Neural progenitor cell (in vitro differentiated cells): Measurements from ENCODE around the gene ZBTB9. TPM values are rescaled to one million over a fixed set of nuclear protein-coding genes. Genes with fewer than 3 reads are reported as not detected.

Source experiments
- DNase-seq: peaks from one replicate; pipeline ENCODE4 v3.0.0-alpha.2; 2016; ENCODE audit warnings: low spot score
- H2AFZ ChIP-seq: fragments of 200-600 bp; sonication (generic); replicated peaks from 2 replicates; pipeline ENCODE4 v1.6.1; 2016; ENCODE audit warnings: antibody characterized with exemption
- H3F3A ChIP-seq: fragments of 200-600 bp; sonication (generic); 2 replicates; pipeline ENCODE4 v1.6.1; 2016; ENCODE audit warnings: antibody characterized with exemption, low read depth
- H3K27ac ChIP-seq: fragments of 200-600 bp; sonication (generic); 2 replicates; pipeline ENCODE4 v1.5.1; 2016; ENCODE audit warnings: mild to moderate bottlenecking
- H3K27me3 ChIP-seq: fragments of 200-600 bp; sonication (generic); 2 replicates; pipeline ENCODE4 v1.6.1; 2016; ENCODE audit warnings: mild to moderate bottlenecking, moderate library complexity
- H3K36me3 ChIP-seq: fragments of 200-600 bp; sonication (generic); 2 replicates; pipeline ENCODE4 v1.5.1; 2016
- H3K4me1 ChIP-seq: fragments of 200-600 bp; sonication (generic); 2 replicates; pipeline ENCODE4 v1.6.1; 2016; ENCODE audit warnings: mixed run types
- H3K4me2 ChIP-seq: fragments of 200-600 bp; sonication (generic); 2 replicates; pipeline ENCODE4 v1.6.1; 2016
- H3K4me3 ChIP-seq: fragments of 200-600 bp; sonication (generic); 2 replicates; pipeline ENCODE4 v1.5.1; 2016
- H3K79me2 ChIP-seq: fragments of 200-600 bp; sonication (generic); 2 replicates; pipeline ENCODE4 v1.6.1; 2016; ENCODE audit warnings: low read depth
- H3K9ac ChIP-seq: fragments of 200-600 bp; sonication (generic); 2 replicates; pipeline ENCODE4 v1.6.1; 2016
- H3K9me3 ChIP-seq: fragments of 200-600 bp; sonication (generic); 2 replicates; pipeline ENCODE4 v1.5.1; 2016; ENCODE audit warnings: low read depth
- H4K20me1 ChIP-seq: fragments of 200-600 bp; sonication (generic); 2 replicates; pipeline ENCODE4 v1.6.1; 2016; ENCODE audit warnings: low read depth
- H3K27ac Mint-ChIP-seq: 3 replicates; pipeline ENCODE4 v1.8.0; 2021; ENCODE audit warnings: mixed read lengths
- H3K27me3 Mint-ChIP-seq: 2 replicates; pipeline ENCODE4 v1.8.0; 2022; ENCODE audit warnings: low read depth, mild to moderate bottlenecking, inconsistent platforms, moderate library complexity, mixed read lengths; ENCODE audit not compliant: insufficient read depth
- H3K36me3 Mint-ChIP-seq: 3 replicates; pipeline ENCODE4 v1.8.0; 2021; ENCODE audit warnings: mixed read lengths
- H3K4me1 Mint-ChIP-seq: 3 replicates; pipeline ENCODE4 v1.8.0; 2021; ENCODE audit warnings: mixed read lengths
- H3K4me3 Mint-ChIP-seq: 3 replicates; pipeline ENCODE4 v1.8.0; 2021; ENCODE audit warnings: mild to moderate bottlenecking, moderate library complexity, mixed read lengths
- H3K9me3 Mint-ChIP-seq: 3 replicates; pipeline ENCODE4 v1.8.0; 2020; ENCODE audit warnings: mixed read lengths
- EZH2 ChIP-seq: fragments of 200-600 bp; sonication (generic); IDR thresholded peaks from 2 replicates; pipeline ENCODE4 v1.6.1; 2017; ENCODE audit warnings: antibody characterized with exemption, mild to moderate bottlenecking, moderate library complexity
- EZH2phosphoT487 ChIP-seq: fragments of 200-600 bp; sonication (generic); IDR thresholded peaks from 2 replicates; pipeline ENCODE4 v1.6.1; 2017; ENCODE audit warnings: antibody characterized with exemption
- total RNA-seq: library from RNA; depleted of rRNA; stranded (reverse); fragments of >200 nt; gene quantifications from 2 replicates; pipeline ENCODE4 v1.2.3, GENCODE V29; 2015; ENCODE audit warnings: low replicate concordance
- TF ChIP-seq, protein P1 (sequence below): fragments of 200-600 bp; sonication (generic); IDR thresholded peaks from 2 replicates; pipeline ENCODE4 v1.5.1; 2017; ENCODE audit warnings: antibody characterized with exemption, mild to moderate bottlenecking

ZBTB9 gene
- total RNA-seq, 1 donor from 2014 or later: 10.2 TPM

DNA sequence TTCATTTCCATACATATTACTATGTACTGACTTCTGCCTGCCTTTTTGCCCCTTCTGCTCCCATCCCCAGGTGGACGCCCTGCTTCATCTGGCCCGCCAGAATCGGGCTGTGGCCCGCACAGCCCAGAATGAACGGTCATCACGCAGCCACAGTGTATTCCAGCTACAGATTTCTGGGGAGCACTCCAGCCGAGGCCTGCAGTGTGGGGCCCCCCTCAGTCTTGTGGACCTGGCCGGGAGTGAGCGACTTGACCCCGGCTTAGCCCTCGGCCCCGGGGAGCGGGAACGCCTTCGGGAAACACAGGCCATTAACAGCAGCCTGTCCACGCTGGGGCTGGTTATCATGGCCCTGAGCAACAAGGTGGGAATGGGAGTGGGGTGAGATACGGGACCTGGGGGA is 48.2 kb upstream of the ZBTB9 start:
- no peak overlapping the region for H3K4me2 ChIP-seq
- H3F3A ChIP-seq: peaks cover 35% of the 10 kb centered on the region
- Mint-ChIP-seq H3K36me3 (peaks cover 26% of the 10 kb centered on the region), H3K4me3 (no peak overlapping the region), H3K27ac (no peak overlapping the region), H3K27me3 (no peaks in the 10 kb centered on the region), H3K9me3 (no peaks in the 10 kb centered on the region), H3K4me1 (peaks cover 10% of the 10 kb centered on the region)
- no peak overlapping the region for H3K27ac ChIP-seq
- H3K9me3 ChIP-seq: no peaks in the 10 kb centered on the region
- no peak for DNase-seq
- no peak overlapping the region for H3K9ac ChIP-seq
- H4K20me1 ChIP-seq: no peaks in the 10 kb centered on the region
- H3K27me3 ChIP-seq: no peaks in the 10 kb centered on the region
- peaks cover 10% of the 10 kb centered on the region for H3K36me3 ChIP-seq
- no peak overlapping the region for H2AFZ ChIP-seq
- no peaks in the 10 kb centered on the region for H3K4me1 ChIP-seq
- no peak overlapping the region for H3K4me3 ChIP-seq
- peaks cover 19% of the 10 kb centered on the region for H3K79me2 ChIP-seq
- TF ChIP-seq, protein P1, sequence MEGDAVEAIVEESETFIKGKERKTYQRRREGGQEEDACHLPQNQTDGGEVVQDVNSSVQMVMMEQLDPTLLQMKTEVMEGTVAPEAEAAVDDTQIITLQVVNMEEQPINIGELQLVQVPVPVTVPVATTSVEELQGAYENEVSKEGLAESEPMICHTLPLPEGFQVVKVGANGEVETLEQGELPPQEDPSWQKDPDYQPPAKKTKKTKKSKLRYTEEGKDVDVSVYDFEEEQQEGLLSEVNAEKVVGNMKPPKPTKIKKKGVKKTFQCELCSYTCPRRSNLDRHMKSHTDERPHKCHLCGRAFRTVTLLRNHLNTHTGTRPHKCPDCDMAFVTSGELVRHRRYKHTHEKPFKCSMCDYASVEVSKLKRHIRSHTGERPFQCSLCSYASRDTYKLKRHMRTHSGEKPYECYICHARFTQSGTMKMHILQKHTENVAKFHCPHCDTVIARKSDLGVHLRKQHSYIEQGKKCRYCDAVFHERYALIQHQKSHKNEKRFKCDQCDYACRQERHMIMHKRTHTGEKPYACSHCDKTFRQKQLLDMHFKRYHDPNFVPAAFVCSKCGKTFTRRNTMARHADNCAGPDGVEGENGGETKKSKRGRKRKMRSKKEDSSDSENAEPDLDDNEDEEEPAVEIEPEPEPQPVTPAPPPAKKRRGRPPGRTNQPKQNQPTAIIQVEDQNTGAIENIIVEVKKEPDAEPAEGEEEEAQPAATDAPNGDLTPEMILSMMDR: no peak

GRCh38 chr6:33407132-33407718 is 47.2 kb upstream of the ZBTB9 start:
- H3K27ac ChIP-seq: no peak overlapping the region
- H3K9me3 ChIP-seq: no peaks in the 10 kb centered on the region
- H3K4me3 Mint-ChIP-seq: no peak overlapping the region
- peaks cover 6% of the 10 kb centered on the region for H3K27me3 Mint-ChIP-seq
- H3K4me2 ChIP-seq: no peak overlapping the region
- no peak for DNase-seq
- peaks cover 30% of the 10 kb centered on the region for H3K36me3 Mint-ChIP-seq
- peaks cover 4% of the 10 kb centered on the region for H3K4me1 ChIP-seq
- no peak overlapping the region for H3K4me3 ChIP-seq
- no peak overlapping the region for H3K9ac ChIP-seq
- H2AFZ ChIP-seq: no peak overlapping the region
- no peak for TF ChIP-seq EZH2phosphoT487
- TF ChIP-seq, protein P1: peak; percentile 19
- H3K79me2 ChIP-seq: peaks cover 19% of the 10 kb centered on the region
- H3K27me3 ChIP-seq: no peaks in the 10 kb centered on the region
- H3K4me1 Mint-ChIP-seq: peaks cover 15% of the 10 kb centered on the region
- no peaks in the 10 kb centered on the region for H4K20me1 ChIP-seq
- H3K9me3 Mint-ChIP-seq: no peaks in the 10 kb centered on the region
- H3F3A ChIP-seq: peaks cover 45% of the 10 kb centered on the region
- H3K27ac Mint-ChIP-seq: no peak overlapping the region
- peaks cover 10% of the 10 kb centered on the region for H3K36me3 ChIP-seq

DNA sequence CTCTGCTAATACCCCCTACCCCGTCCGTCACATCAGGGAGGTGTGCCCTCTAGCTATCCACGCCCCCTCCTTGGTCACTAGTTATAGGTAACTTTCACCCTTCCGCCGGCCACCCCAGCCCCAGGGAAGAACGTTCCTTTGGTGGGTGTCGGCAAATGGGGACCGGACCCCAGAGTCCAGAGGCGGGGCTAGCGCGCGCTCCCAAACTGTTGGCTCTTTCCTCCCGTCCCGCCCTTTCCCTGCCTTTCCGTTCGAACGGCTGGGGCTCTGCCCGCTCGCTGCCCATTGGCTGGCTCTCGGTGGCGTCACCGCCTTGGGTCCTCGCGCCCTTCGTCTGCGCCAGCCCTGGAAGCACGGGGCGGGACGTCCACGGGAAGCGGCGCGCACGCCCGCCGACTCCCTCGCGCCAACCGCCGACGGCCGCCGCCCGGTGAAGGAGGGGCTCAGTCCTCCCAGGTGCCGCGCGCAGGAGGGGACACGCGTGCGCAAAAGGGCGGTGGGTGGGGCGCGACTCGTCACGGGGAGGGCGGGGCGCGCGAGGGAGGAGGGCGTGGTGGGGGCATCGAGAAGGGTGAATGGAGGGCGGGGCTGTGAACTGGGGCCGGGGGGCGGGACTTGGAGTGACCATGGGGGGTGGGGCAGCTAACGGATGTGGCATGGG is 44.2 kb upstream of the ZBTB9 start:
- Histone ChIP-seq H3K36me3 (peaks cover 10% of the 10 kb centered on the region), H3K4me3 (peak overlapping the region; percentile 92), H3K4me1 (peaks cover 4% of the 10 kb centered on the region), H4K20me1 (peaks cover 21% of the 10 kb centered on the region), H3K9ac (no peak overlapping the region), H3F3A (peaks cover 67% of the 10 kb centered on the region), H3K4me2 (peak overlapping the region; percentile 82), H2AFZ (no peak overlapping the region), H3K27me3 (no peaks in the 10 kb centered on the region), H3K27ac (peak overlapping the region; percentile 83), H3K9me3 (no peaks in the 10 kb centered on the region), H3K79me2 (peaks cover 28% of the 10 kb centered on the region)
- peaks cover 31% of the 10 kb centered on the region for H3K36me3 Mint-ChIP-seq
- peak overlapping the region; percentile 92 for H3K27ac Mint-ChIP-seq
- H3K4me1 Mint-ChIP-seq: peaks cover 31% of the 10 kb centered on the region
- DNase-seq: peak; percentile 99
- H3K4me3 Mint-ChIP-seq: peak overlapping the region; percentile 88
- no peaks in the 10 kb centered on the region for H3K9me3 Mint-ChIP-seq
- H3K27me3 Mint-ChIP-seq: peaks cover 6% of the 10 kb centered on the region
- TF ChIP-seq EZH2phosphoT487 (no peak), EZH2 (no peak)
- TF ChIP-seq, protein P1: no peak
